ENCODE measurements around the gene BBS5. TPM values are rescaled to one million over a fixed set of nuclear protein-coding genes. Genes with fewer than 3 reads are reported as not detected.
"Not testable (repeated sequence)": the region's sequence is repeated elsewhere in the genome, so short reads cannot be mapped to it uniquely, and the experiment has no call there.

Gene BBS5
- total RNA-seq, 3 donors from 2014 or later (not counting 1 experiment from before 2014, with no cell fraction given) = 1.5 to 2.2 (median 1.7) TPM

- H3K36me3 Mint-ChIP-seq; ATAC-seq; H3K27me3 Mint-ChIP-seq (ENCODE audit: low read depth in 2 of 2); intact Hi-C loops (cut with micrococcal nuclease); H3K27ac ChIP-seq (ENCODE audit: low read length); H3K4me1 ChIP-seq (ENCODE audit: control insufficient read depth, insufficient read depth, low read length); H3K4me3 Mint-ChIP-seq; DNase-seq; H3K9me3 ChIP-seq (ENCODE audit: control insufficient read depth, insufficient read depth, low read length); H3K36me3 ChIP-seq (ENCODE audit: control insufficient read depth, insufficient read depth, low read length); H3K27ac Mint-ChIP-seq; H3K4me3 ChIP-seq (ENCODE audit: low read length); H3K27me3 ChIP-seq (ENCODE audit: control insufficient read depth, insufficient read depth, low read length); H3K4me1 Mint-ChIP-seq; H3K9me3 Mint-ChIP-seq: not testable (repeated sequence)
- WGBS (ENCODE audit: insufficient coverage) = 92% methylated on average over 10 of the region's 10 CpGs
These were observed 37.2 kb downstream of the BBS5 start for GRCh38 chr2:169516488-169516995.

- Mint-ChIP-seq H3K4me1 (no peaks in the 10 kb centered on the region), H3K9me3 (no peaks in the 10 kb centered on the region), H3K27ac (no peak overlapping the region), H3K4me3 (no peak overlapping the region), H3K27me3 (ENCODE audit: low read depth in 2 of 2) (no peaks in the 10 kb centered on the region), H3K36me3 (no peaks in the 10 kb centered on the region)
- no peaks in the 10 kb centered on the region for H3K27me3 ChIP-seq (ENCODE audit: control insufficient read depth, insufficient read depth, low read length)
- ATAC-seq (no peak), DNase-seq (no peak)
- no peaks in the 10 kb centered on the region for H3K9me3 ChIP-seq (ENCODE audit: control insufficient read depth, insufficient read depth, low read length)
- no peak overlapping the region for H3K4me3 ChIP-seq (ENCODE audit: low read length)
- TF ChIP-seq CTCF (IDR thresholded peaks at IDR 0.05) = no peak
- H3K27ac ChIP-seq (ENCODE audit: low read length) = no peak overlapping the region
- intact Hi-C loops (cut with micrococcal nuclease) = no loop called here
- H3K4me1 ChIP-seq (ENCODE audit: control insufficient read depth, insufficient read depth, low read length) = no peaks in the 10 kb centered on the region
- no peaks in the 10 kb centered on the region for H3K36me3 ChIP-seq (ENCODE audit: control insufficient read depth, insufficient read depth, low read length)
These were observed 41.6 kb downstream of the BBS5 start for GRCh38 chr2:169520896-169521295.

- Histone ChIP-seq H3K9me3 (ENCODE audit: control insufficient read depth, insufficient read depth, low read length) (no peaks in the 10 kb centered on the region), H3K4me3 (ENCODE audit: low read length) (no peak overlapping the region), H3K27ac (ENCODE audit: low read length) (no peak overlapping the region), H3K36me3 (ENCODE audit: control insufficient read depth, insufficient read depth, low read length) (no peaks in the 10 kb centered on the region), H3K4me1 (ENCODE audit: control insufficient read depth, insufficient read depth, low read length) (no peaks in the 10 kb centered on the region), H3K27me3 (ENCODE audit: control insufficient read depth, insufficient read depth, low read length) (no peaks in the 10 kb centered on the region)
- DNase-seq (no peak), ATAC-seq (no peak)
- WGBS (ENCODE audit: insufficient coverage) = 92% methylated on average over 4 of the region's 5 CpGs
- no peaks in the 10 kb centered on the region for H3K9me3 Mint-ChIP-seq
- H3K27me3 Mint-ChIP-seq (ENCODE audit: low read depth in 2 of 2) = no peaks in the 10 kb centered on the region
- intact Hi-C loops (cut with micrococcal nuclease) = no loop called here
- no peak for TF ChIP-seq CTCF (IDR thresholded peaks at IDR 0.05)
- no peaks in the 10 kb centered on the region for H3K36me3 Mint-ChIP-seq
- H3K4me3 Mint-ChIP-seq = no peak overlapping the region
- H3K4me1 Mint-ChIP-seq = no peaks in the 10 kb centered on the region
- H3K27ac Mint-ChIP-seq = no peak overlapping the region
These were observed 44.4 kb downstream of the BBS5 start for GRCh38 chr2:169523681-169524080.

- Histone ChIP-seq H3K36me3 (ENCODE audit: control insufficient read depth, insufficient read depth, low read length) (peaks cover 8% of the 10 kb centered on the region), H3K27ac (ENCODE audit: low read length) (no peak overlapping the region), H3K4me1 (ENCODE audit: control insufficient read depth, insufficient read depth, low read length) (no peaks in the 10 kb centered on the region), H3K27me3 (ENCODE audit: control insufficient read depth, insufficient read depth, low read length) (no peaks in the 10 kb centered on the region), H3K4me3 (ENCODE audit: low read length) (no peak overlapping the region), H3K9me3 (ENCODE audit: control insufficient read depth, insufficient read depth, low read length) (no peaks in the 10 kb centered on the region)
- DNase-seq (no peak), ATAC-seq (no peak)
- Mint-ChIP-seq H3K27me3 (ENCODE audit: low read depth in 2 of 2) (no peaks in the 10 kb centered on the region), H3K4me1 (no peaks in the 10 kb centered on the region), H3K27ac (no peak overlapping the region), H3K9me3 (no peaks in the 10 kb centered on the region), H3K36me3 (peaks cover 6% of the 10 kb centered on the region), H3K4me3 (no peak overlapping the region)
- TF ChIP-seq CTCF (IDR thresholded peaks at IDR 0.05) = no peak
- intact Hi-C loops (cut with micrococcal nuclease) = no loop called here
- 87% methylated on average over 2 of the region's 2 CpGs for WGBS (ENCODE audit: insufficient coverage)
These were observed 46.1 kb downstream of the BBS5 start for GRCh38 chr2:169525434-169525833.
